K562 (cell line): ENCODE measurements around the gene DIP2B. TPM values are rescaled to one million over a fixed set of nuclear protein-coding genes. Genes with fewer than 3 reads are reported as not detected.

ENCODE experiments used
- ATAC-seq: fragments of 200-7000 bp; cut with Tn5 transposase; 3 replicates; pipeline ENCODE4 v1.9.1; 2020; ENCODE audit warnings: moderate library complexity
- BruUV-seq: library from RNA; stranded (reverse); fragments of 400-500 nt; replicated peaks from 2 replicates; lab custom pipeline; 2021; lab: Mats Ljungman, UMichigan
- CTCF ChIA-PET: fragments of 300-600 bp; formaldehyde crosslinking; extraction: SDS; loops from one replicate; lab custom pipeline; 2021; ENCODE audit warnings: low intra/inter-chr PET ratio; lab: Yijun Ruan, JAX
- POLR2A ChIA-PET: fragments of 300-600, 350-650 bp; sonication (Branson Sonifier 250); formaldehyde crosslinking; extraction: SDS; loops from one replicate; lab custom pipeline; 2021; ENCODE audit warnings: antibody characterized with exemption, inconsistent platforms; lab: Yijun Ruan, JAX
- DNase-seq, 4 experiments: peaks; one replicate each; pipeline versions ENCODE4 v3.0.0 to v3.0.0-alpha.2; 2011 to 2018; ENCODE audit warnings: low spot score in 3 of 4, mixed read lengths in 3 of 4; ENCODE audit errors: extremely low read depth in 1 of 4
- FAIRE-seq: peaks from 2 replicates; lab custom pipeline; 2011; peaks lifted over from hg19 to GRCh38; lab: Jason Lieb, UNC
- H2AFZ ChIP-seq: 2 replicates; pipeline ENCODE4 v1.6.0; 2011; ENCODE audit warnings: low read depth, low read length, control low read depth, inconsistent platforms
- H3K27ac ChIP-seq: fragments of 200-600 bp; 3 replicates; pipeline ENCODE4 v1.8.0; 2011; ENCODE audit warnings: low read depth, mild to moderate bottlenecking, control low read depth, inconsistent platforms, low read length, moderate library complexity, mixed read lengths; ENCODE audit errors: extremely low read depth
- H3K27me3 ChIP-seq, 2 experiments: fragments of 300-600 bp in 1 of 2; 2 replicates in 1 of 2; 3 replicates in 1 of 2; pipeline versions ENCODE4 v1.6.0 to v1.8.0; 2011; ENCODE audit warnings: inconsistent platforms in 2 of 2, low read length in 2 of 2, mild to moderate bottlenecking in 1 of 2, mixed read lengths in 1 of 2, moderate library complexity in 1 of 2; ENCODE audit not compliant: control insufficient read depth in 2 of 2, insufficient read depth in 2 of 2
- H3K36me3 ChIP-seq: fragments of 300-600 bp; 3 replicates; pipeline ENCODE4 v1.8.0; 2011; ENCODE audit warnings: mild to moderate bottlenecking, low read length, inconsistent platforms; ENCODE audit not compliant: control insufficient read depth, insufficient read depth
- H3K4me1 ChIP-seq, 2 experiments: fragments of 200-600 bp in 1 of 2; replicated peaks in 1 of 2; 2 replicates in 1 of 2; 3 replicates in 1 of 2; pipeline versions ENCODE4 v1.5.1 to v1.8.0; 2011; ENCODE audit warnings: inconsistent platforms in 2 of 2, low read length in 2 of 2, mild to moderate bottlenecking in 1 of 2, mixed read lengths in 1 of 2, moderate library complexity in 1 of 2; ENCODE audit not compliant: control insufficient read depth in 2 of 2, insufficient read depth in 2 of 2
- H3K4me2 ChIP-seq: 2 replicates; pipeline ENCODE4 v1.6.1; 2011; ENCODE audit warnings: low read length, control low read depth, inconsistent platforms, mixed read lengths; ENCODE audit not compliant: insufficient read depth
- H3K4me3 ChIP-seq: fragments of 200-600 bp; sonication (generic), shearing (Covaris generic); 2 replicates; pipeline ENCODE4 v1.5.1; 2016; ENCODE audit warnings: control low read depth, inconsistent platforms
- H3K79me2 ChIP-seq: fragments of 200-600 bp; 3 replicates; pipeline ENCODE4 v1.8.0; 2011; ENCODE audit warnings: low read length, inconsistent platforms; ENCODE audit not compliant: control insufficient read depth, insufficient read depth
- H3K9ac ChIP-seq, 2 experiments: 2 replicates each; pipeline versions ENCODE4 v1.6.0 to v1.6.1; 2011; ENCODE audit warnings: low read depth in 2 of 2, low read length in 2 of 2, control low read depth in 1 of 2, inconsistent platforms in 1 of 2, mild to moderate bottlenecking in 1 of 2, mixed read lengths in 1 of 2; ENCODE audit not compliant: insufficient read depth in 1 of 2
- H3K9me1 ChIP-seq: one replicate; pipeline ENCODE4 v1.6.0; 2011; ENCODE audit warnings: inconsistent platforms, mild to moderate bottlenecking, low read length, moderate library complexity; ENCODE audit not compliant: control insufficient read depth, insufficient read depth
- H3K9me3 ChIP-seq: replicated peaks from 2 replicates; pipeline ENCODE4 v1.5.1; 2011; ENCODE audit warnings: low read depth, low read length, inconsistent platforms; ENCODE audit not compliant: control insufficient read depth, insufficient read depth
- H4K20me1 ChIP-seq: replicated peaks from 2 replicates; pipeline ENCODE4 v1.6.1; 2011; ENCODE audit warnings: low read length, inconsistent platforms, mixed read lengths; ENCODE audit not compliant: control insufficient read depth, insufficient read depth
- C11orf30 ChIP-seq: fragments of 450-650 bp; IDR thresholded peaks from 2 replicates; pipeline ENCODE4 v1.6.1; 2016; ENCODE audit warnings: low read depth, mild to moderate bottlenecking
- CBX3 ChIP-seq, 2 experiments: IDR thresholded peaks; 1 replicate in 1 of 2; 2 replicates in 1 of 2; pipeline ENCODE4 v1.6.1; 2012; ENCODE audit warnings: inconsistent platforms in 2 of 2, low read length in 2 of 2, borderline replicate concordance in 1 of 2, control low read depth in 1 of 2
- CHD4 ChIP-seq: fragments of 200-600 bp; sonication (generic); IDR thresholded peaks from 3 replicates; pipeline ENCODE4 v1.6.1; 2012; ENCODE audit warnings: low read depth, mild to moderate bottlenecking, mixed read lengths, low read length, inconsistent platforms; ENCODE audit not compliant: insufficient read depth, insufficient replicate concordance, poor library complexity, severe bottlenecking
- DMBX1 ChIP-seq: fragments of 250-450 bp; sonication (Bioruptor Pico); IDR thresholded peaks from 2 replicates; pipeline ENCODE4 v1.8.0; 2022; ENCODE audit warnings: inconsistent platforms, mild to moderate bottlenecking, moderate library complexity, borderline replicate concordance
- GATAD2A ChIP-seq: fragments of 450-650 bp; IDR thresholded peaks from 2 replicates; pipeline ENCODE4 v1.6.1; 2017
- IRF2 ChIP-seq: sonication (generic); formaldehyde crosslinking; IDR thresholded peaks from 2 replicates; pipeline ENCODE4 v1.8.1; 2022; ENCODE audit warnings: mild to moderate bottlenecking, missing genetic modification reagents
- KDM1A ChIP-seq, 2 experiments: fragments of 450-650 bp; IDR thresholded peaks; 2 replicates each; pipeline ENCODE4 v1.6.1; 2016; ENCODE audit warnings: mild to moderate bottlenecking in 2 of 2
- SRSF7 ChIP-seq: fragments of 200-400 bp; formaldehyde crosslinking; optimal IDR thresholded peaks from 2 replicates; pipeline ENCODE3; 2017; ENCODE audit warnings: mild to moderate bottlenecking, low read depth, low read length
- ZBTB1 ChIP-seq: sonication (generic); formaldehyde crosslinking; IDR thresholded peaks from 2 replicates; pipeline ENCODE4 v1.8.1; 2023; ENCODE audit warnings: missing genetic modification reagents, low read depth, mild to moderate bottlenecking, borderline replicate concordance
- ZNF165 ChIP-seq: fragments of 250-450 bp; sonication (Bioruptor Pico); IDR thresholded peaks from 2 replicates; pipeline ENCODE4 v1.4.0; 2020; ENCODE audit warnings: borderline replicate concordance
- ZNF766 ChIP-seq: fragments of 200-800 bp; sonication (Bioruptor generic); conservative IDR thresholded peaks from 2 replicates; pipeline ENCODE4 v1.6.1; 2016; ENCODE audit warnings: missing genetic modification characterization, missing compliant biosample characterization
- ZNF780A ChIP-seq: fragments of 250-450 bp; sonication (Bioruptor Pico); IDR thresholded peaks from 2 replicates; pipeline ENCODE4 v1.5.0; 2021; ENCODE audit warnings: mild to moderate bottlenecking
- WGBS: fragments of 100-300 bp; shearing (Covaris generic); methylation state at CpG from one replicate; pipeline ENCODE4 v1.1.6; 2016; ENCODE audit warnings: low coverage, mixed read lengths; ENCODE audit not compliant: insufficient coverage; ENCODE audit errors: missing lambda C conversion rate; 5-methylcytosine and 5-hydroxymethylcytosine counted together
- in situ Hi-C: fragments of 300-500 bp; cut with MboI; formaldehyde crosslinking; loops from 4 replicates; pipeline ENCODE4 v1.15.0; 2018; ENCODE audit warnings: inconsistent platforms, mixed read lengths
- intact Hi-C: fragments of 100-400 bp; cut with micrococcal nuclease; formaldehyde crosslinking; loops from 2 replicates; pipeline ENCODE4 v1.14.2; 2022
- polyA plus RNA-seq, 8 experiments: library from polyadenylated mRNA; depleted of rRNA in 4 of 8; stranded (reverse) in 5 of 8; unstranded in 3 of 8; fragments of >200 nt; fragmentation: Nextera tagmentation in 2 of 8; fragmentation: Illumina TruSeq in 1 of 8; extraction: Ambion mirVana in 2 of 8; extraction: Trizol in 1 of 8; gene quantifications; 2 replicates each; pipeline versions ENCODE4 v1.2.1 to v1.2.3, GENCODE V29; 2011 to 2014; ENCODE audit warnings: inconsistent platforms in 1 of 8, missing spikeins in 1 of 8
- total RNA-seq, 7 experiments: library from RNA; depleted of rRNA in 6 of 7; stranded (reverse); fragments of >200 nt in 6 of 7; fragmentation: Illumina TruSeq in 2 of 7; extraction: Trizol in 2 of 7; gene quantifications; 2 replicates each; pipeline versions ENCODE4 v1.2.1 to v1.2.3, GENCODE V29; 2011 to 2021; ENCODE audit warnings: low replicate concordance in 1 of 7
- TF ChIP-seq, protein P1 (sequence below): sonication (generic); formaldehyde crosslinking; IDR thresholded peaks from 2 replicates; pipeline ENCODE4 v1.8.0; 2023; ENCODE audit warnings: mild to moderate bottlenecking, missing genetic modification reagents
- TF ChIP-seq, protein P2 (sequence below), 2 experiments: fragments of 150-350 bp in 1 of 2; IDR thresholded peaks; 2 replicates each; pipeline ENCODE4 v1.6.1; 2012 to 2016; ENCODE audit warnings: low read depth in 2 of 2, low read length in 2 of 2, mild to moderate bottlenecking in 1 of 2, moderate library complexity in 1 of 2

DIP2B gene
- total and polyA plus RNA-seq, 9 of the 15 experiments (the other 6 are each of a cell fraction or from before 2014, with no cell fraction given): 4.6 to 26.1 (median 18.8) TPM

DNA sequence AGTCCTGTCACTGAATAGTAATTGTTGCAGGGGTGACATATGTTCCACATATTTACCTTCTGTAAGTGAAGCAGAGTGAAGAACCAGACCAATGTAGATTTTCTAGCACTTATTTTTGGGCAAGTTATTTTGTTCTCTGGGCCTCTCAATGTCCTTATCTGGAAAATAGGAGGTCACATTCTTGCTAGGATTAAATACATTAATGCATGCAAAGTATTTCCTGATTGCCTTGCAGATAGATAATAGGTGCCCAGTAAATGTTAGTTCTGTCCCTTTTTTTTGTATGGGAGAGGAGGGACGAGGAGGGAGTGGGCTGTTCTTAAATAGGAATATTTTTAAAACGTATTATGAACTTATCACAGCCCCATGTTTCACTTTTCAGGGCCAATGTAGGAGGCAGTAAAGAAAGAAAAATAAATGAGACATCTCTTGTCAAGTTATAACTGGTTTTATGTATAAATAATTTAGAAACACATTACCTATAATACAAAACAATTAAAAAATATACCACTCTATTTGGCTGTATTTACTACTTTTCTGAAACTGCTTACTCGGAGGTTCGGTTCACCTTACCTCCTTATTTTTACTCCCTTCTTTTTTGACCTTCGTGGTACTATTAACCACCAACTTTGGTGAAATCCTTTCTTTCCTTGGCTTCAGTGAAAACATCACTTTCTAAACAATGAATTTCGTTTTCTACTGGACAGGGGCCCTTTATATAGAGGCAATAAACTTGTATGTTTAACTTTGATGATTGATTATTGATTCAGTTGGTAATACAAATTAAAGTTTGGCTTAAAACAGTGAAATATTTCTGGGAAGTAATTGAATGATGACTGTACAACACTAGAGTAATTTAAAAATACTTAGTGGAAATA, 41.9 kb downstream of the DIP2B start:
- ATAC-seq: no peak
- 51% methylated on average over 6 of the region's 6 CpGs for whole genome bisulfite sequencing
- Histone ChIP-seq H3K27me3 (no peaks in the 10 kb centered on the region), H4K20me1 (no peaks in the 10 kb centered on the region), H3K4me1 (peaks cover 14 to 19% of the 10 kb centered on the region in 2 experiments), H3K27ac (no peak overlapping the region; the same call in 2 of the 3 replicates), H3K9me3 (no peaks in the 10 kb centered on the region), H3K9ac (no peak overlapping the region), H3K4me2 (no peak overlapping the region), H3K4me3 (no peak overlapping the region), H3K9me1 (no peaks in the 10 kb centered on the region), H3K36me3 (no peaks in the 10 kb centered on the region), H3K79me2 (peaks cover 47% of the 10 kb centered on the region), H2AFZ (no peak overlapping the region)
- CTCF ChIA-PET: no interaction called here
- in situ Hi-C loops: no loop called here
- DNase-seq: no peak
- POLR2A ChIA-PET: interaction anchor here (0.7 to 5.3 kb wide), 4 partner anchors 9 to 483 kb away, joined by 3 to 23 read pairs (median 6); no protein-coding TSS in a partner anchor
- no TSS peak for BruUV-seq
- FAIRE-seq: no peak
- intact Hi-C loops: no loop called here
- TF ChIP-seq CHD4 (no peak), C11orf30 (peak; percentile 52), KDM1A (IDR thresholded peaks at IDR 0.05) (no peak), IRF2 (no peak), ZNF766 (no peak), ZNF780A (no peak), SRSF7 (no peak), GATAD2A (no peak), ZBTB1 (CRISPR knock-in tag) (no peak), DMBX1 (no peak), ZNF165 (CRISPR knock-in tag) (no peak), CBX3 (IDR thresholded peaks at IDR 0.05; ENCODE audit: borderline replicate concordance in 1 of 2, low read length in 2 of 2) (no peak)
- TF ChIP-seq, protein P1, sequence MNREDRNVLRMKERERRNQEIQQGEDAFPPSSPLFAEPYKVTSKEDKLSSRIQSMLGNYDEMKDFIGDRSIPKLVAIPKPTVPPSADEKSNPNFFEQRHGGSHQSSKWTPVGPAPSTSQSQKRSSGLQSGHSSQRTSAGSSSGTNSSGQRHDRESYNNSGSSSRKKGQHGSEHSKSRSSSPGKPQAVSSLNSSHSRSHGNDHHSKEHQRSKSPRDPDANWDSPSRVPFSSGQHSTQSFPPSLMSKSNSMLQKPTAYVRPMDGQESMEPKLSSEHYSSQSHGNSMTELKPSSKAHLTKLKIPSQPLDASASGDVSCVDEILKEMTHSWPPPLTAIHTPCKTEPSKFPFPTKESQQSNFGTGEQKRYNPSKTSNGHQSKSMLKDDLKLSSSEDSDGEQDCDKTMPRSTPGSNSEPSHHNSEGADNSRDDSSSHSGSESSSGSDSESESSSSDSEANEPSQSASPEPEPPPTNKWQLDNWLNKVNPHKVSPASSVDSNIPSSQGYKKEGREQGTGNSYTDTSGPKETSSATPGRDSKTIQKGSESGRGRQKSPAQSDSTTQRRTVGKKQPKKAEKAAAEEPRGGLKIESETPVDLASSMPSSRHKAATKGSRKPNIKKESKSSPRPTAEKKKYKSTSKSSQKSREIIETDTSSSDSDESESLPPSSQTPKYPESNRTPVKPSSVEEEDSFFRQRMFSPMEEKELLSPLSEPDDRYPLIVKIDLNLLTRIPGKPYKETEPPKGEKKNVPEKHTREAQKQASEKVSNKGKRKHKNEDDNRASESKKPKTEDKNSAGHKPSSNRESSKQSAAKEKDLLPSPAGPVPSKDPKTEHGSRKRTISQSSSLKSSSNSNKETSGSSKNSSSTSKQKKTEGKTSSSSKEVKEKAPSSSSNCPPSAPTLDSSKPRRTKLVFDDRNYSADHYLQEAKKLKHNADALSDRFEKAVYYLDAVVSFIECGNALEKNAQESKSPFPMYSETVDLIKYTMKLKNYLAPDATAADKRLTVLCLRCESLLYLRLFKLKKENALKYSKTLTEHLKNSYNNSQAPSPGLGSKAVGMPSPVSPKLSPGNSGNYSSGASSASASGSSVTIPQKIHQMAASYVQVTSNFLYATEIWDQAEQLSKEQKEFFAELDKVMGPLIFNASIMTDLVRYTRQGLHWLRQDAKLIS: no peak
- TF ChIP-seq, protein P2, sequence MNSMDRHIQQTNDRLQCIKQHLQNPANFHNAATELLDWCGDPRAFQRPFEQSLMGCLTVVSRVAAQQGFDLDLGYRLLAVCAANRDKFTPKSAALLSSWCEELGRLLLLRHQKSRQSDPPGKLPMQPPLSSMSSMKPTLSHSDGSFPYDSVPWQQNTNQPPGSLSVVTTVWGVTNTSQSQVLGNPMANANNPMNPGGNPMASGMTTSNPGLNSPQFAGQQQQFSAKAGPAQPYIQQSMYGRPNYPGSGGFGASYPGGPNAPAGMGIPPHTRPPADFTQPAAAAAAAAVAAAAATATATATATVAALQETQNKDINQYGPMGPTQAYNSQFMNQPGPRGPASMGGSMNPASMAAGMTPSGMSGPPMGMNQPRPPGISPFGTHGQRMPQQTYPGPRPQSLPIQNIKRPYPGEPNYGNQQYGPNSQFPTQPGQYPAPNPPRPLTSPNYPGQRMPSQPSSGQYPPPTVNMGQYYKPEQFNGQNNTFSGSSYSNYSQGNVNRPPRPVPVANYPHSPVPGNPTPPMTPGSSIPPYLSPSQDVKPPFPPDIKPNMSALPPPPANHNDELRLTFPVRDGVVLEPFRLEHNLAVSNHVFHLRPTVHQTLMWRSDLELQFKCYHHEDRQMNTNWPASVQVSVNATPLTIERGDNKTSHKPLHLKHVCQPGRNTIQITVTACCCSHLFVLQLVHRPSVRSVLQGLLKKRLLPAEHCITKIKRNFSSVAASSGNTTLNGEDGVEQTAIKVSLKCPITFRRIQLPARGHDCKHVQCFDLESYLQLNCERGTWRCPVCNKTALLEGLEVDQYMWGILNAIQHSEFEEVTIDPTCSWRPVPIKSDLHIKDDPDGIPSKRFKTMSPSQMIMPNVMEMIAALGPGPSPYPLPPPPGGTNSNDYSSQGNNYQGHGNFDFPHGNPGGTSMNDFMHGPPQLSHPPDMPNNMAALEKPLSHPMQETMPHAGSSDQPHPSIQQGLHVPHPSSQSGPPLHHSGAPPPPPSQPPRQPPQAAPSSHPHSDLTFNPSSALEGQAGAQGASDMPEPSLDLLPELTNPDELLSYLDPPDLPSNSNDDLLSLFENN (IDR thresholded peaks at IDR 0.05; ENCODE audit: low read depth in 2 of 2, low read length in 2 of 2): no peak
